Hematopoietic multipotent progenitor cell treated with erythropoietin and hydrocortisone succinate and interleukin-3 and kit ligand, for 4 days (in vitro differentiated cells): ENCODE data around the gene NXPE3.

Experiments
- DNase-seq: peaks from one replicate; pipeline ENCODE4 v3.0.0-alpha.2; 2015

Gene NXPE3

DNA sequence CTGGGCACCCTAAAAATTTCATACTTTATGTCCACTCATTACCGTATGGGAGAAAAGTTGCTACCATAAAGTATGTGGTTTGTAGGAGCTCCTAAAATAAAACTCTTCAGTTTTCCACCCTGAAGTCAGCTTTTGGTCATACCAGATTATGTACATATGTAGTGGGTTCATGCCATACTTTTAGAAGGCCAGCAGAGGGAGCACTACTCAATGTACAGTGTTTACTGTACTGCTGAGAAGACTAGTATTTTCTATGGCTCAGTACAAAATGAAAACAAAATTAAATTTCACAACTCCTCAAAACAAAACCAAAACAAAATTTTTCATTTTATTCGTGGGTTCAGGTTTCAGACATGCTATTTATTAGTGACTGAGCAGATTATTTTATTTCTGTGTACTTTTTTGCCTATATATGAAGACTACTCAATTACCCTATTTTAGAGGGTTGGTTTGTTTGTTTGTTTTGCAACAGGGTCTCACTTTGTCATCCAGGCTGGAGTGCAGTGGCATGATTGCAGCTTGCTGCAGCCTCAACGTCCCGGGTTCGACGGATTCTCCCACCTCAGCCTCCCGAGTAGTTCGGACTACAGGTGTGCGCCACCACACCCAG, 24.3 kb downstream of the NXPE3 start:
- peak; percentile 93 for DNase-seq

DNA sequence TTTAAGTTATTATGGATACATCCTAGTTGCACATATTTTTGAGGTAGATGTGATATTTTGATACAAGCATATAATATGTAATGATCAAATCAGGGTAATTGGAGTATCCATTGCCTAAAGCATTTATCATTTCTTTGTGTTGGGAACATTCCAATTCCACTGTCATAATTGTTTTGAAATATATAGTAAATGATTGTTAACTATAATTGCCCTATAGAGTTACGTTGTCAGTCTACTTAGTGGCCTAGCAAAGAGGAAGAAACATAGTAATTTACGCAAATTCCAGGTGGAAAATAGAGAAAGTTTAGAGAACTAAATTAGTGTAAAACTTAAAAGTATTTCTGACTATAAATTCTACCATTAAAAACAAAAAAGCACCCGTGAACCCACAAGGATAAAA, 24.9 kb downstream of the NXPE3 start:
- DNase-seq: no peak

DNA sequence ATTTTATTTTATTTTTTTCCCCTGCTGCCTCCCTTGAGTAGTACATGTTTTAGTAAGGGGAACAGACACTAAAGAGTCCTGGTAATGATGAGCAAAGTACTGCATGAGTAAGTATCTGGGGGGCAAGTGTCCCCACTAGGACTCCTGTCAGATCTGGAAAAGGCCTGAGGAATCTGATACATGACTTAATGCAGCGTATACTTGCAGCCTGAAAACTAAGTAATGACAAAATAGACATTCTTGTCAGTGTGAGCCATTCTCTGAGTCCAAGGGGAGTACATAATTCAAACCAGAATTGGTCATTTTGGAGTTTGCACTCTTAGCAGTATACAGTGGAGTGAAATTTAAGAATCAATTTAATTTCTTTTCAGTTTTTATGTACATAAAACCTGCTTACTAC, 27.5 kb downstream of the NXPE3 start:
- no peak for DNase-seq

DNA sequence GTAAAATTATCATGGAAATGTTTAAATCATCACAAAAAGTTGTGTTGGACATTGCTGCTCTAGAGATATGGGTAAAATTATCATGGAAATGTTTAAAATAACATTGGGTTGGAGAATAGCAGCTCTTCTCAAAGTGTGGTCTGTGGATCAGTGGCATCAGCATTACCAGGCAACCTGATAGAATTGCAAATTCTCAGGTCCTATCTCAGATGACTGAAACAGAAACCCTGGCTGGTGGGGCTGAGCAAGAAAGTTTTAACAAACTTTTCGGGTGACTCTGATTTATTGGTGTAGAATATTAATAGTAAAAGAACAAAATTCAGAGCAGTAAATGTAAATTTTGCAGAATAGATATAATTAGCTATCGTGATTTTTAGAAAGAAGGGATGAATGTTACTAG, 28.9 kb downstream of the NXPE3 start:
- DNase-seq: no peak

DNA sequence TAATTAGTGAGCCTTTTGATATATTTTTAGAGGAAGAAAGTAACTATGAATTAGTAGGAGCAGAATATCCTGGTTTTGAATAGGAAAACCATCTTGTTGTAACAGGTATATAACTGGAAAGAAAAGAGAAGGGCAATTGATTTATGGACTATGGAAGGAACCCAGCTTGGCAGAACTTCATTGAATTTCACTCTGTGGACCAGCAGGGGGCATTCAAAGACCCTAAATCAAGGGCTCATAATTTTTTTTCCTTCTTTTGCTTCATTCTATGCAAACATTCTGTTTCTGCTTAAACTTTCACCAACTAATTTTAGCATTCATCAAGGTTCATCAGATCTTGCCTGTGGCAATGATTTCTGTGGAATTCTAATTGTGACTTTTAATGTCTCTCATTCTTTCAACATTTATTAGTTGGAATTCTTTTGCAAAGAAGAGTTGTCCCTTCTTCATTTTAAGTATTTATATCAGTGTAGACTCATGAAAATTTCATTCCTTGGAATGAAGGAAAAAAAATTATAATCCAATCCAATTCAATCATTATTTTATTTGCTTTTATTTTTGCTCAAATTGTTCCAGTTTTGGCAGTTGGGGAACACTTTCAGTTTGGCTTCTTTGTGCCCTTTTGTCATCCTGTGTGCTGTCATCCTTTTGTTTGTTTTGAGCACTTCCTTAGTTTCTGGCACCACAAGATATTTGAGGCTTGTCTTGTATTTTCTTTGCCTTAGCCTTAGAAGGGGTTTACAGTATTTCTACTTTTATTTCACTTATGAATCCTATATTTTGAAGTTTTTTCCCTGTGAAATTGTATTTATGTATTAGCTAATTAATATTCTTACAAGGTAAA, 30.4 kb downstream of the NXPE3 start:
- DNase-seq: peak; percentile 81

DNA sequence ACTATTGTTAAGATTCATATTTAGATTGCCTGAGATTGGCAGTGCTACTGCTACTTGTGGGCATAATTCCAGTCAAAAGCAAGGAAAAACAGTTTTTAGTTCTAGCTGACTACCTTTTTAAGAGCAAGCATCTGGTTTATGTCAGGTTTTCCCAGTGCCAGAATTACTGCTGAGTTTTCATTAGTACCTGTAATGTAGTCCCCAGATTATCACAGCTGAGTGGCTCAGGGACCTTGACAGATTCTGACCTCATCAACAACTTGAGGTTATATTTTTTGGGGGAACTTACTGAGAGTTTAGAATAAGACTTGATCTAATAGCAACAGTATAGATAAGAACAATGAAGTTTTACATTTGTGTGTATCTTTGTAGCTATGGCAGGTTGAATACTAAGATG, 31.0 kb downstream of the NXPE3 start:
- no peak for DNase-seq

DNA sequence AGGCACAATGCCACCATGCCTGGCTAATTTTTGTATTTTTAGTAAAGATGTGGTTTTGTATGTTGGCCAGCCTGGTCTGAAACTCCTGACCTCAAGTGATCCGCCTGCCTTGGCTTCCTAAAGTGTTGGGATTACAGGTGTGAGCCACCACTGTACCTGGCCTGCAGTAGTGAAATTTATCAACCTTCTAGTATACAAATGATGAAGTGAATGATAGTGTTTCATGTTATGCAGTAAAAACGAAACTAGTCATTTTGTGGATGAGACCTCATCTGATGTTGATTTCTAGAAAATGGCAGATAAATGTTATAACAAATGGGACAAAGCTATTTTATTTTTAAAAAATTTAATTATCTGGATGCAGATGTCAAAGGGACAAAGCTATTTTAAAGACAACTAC, 32.9 kb downstream of the NXPE3 start:
- no peak for DNase-seq

DNA sequence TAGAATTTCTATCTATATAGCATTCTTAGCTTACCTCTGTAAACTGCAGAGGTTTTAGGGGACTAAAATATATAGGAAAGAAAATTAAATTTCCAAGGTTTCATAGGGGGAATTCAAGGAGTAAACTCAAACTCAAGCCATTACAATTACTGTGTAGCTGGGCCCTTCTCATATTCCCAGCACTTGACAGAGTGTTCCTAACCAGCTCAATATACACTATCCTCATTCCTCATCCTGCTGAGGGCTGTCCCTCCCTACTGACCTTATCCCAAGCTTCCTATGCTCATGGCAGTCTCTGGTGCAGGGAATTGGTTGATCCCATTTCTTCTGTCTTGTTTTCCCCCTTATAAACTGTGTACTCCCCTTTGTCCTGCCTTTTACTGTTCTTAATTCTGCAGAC, 33.9 kb downstream of the NXPE3 start:
- DNase-seq: no peak

DNA sequence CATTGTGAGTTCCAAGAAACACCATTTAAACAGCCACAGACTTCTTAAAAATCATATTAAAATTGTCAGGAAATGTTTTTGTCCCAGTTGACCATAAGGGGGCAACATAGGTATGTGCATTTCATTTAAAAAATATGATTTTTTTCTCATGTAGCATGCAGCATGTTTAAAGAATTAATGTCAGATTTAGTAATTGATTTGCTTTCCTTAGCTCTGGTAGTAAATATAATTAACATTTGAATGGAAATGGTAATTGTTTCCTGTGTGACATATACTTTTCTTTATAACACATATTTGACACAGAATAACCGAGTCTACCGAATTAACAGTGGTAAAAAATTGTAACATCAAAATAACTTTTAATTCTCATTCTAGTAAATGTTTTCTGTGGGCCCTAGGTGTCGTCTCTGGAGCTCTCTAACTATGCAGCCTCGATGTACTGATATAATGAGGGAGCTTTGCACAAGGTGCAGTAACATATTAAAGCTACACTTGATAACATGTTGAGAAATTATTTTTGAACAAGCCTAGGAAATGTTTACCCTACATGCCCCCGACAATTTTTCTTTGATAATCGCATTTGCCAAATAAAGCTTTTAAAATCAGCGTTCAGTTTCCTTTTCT, 34.9 kb downstream of the NXPE3 start:
- peak; percentile 74 for DNase-seq

DNA sequence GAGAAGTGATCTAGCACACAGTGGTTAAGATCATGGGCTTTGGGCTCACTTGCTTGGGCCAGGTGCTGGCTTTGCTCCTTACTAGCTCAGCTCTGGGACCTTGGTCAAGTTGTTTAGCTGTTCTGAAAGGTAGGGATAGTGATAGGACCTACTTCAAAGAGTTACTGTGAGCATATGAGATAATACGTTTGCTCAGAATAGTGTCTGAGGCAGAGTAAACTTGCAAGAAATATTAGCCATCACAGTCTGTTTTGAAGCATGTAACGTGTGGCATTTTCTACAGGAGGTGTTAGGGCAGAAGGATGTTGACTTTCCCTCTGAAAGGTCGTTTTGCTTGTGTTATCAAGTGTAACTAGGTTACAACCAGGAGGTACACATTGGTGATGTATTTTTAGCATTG, 35.8 kb downstream of the NXPE3 start:
- no peak for DNase-seq

DNA sequence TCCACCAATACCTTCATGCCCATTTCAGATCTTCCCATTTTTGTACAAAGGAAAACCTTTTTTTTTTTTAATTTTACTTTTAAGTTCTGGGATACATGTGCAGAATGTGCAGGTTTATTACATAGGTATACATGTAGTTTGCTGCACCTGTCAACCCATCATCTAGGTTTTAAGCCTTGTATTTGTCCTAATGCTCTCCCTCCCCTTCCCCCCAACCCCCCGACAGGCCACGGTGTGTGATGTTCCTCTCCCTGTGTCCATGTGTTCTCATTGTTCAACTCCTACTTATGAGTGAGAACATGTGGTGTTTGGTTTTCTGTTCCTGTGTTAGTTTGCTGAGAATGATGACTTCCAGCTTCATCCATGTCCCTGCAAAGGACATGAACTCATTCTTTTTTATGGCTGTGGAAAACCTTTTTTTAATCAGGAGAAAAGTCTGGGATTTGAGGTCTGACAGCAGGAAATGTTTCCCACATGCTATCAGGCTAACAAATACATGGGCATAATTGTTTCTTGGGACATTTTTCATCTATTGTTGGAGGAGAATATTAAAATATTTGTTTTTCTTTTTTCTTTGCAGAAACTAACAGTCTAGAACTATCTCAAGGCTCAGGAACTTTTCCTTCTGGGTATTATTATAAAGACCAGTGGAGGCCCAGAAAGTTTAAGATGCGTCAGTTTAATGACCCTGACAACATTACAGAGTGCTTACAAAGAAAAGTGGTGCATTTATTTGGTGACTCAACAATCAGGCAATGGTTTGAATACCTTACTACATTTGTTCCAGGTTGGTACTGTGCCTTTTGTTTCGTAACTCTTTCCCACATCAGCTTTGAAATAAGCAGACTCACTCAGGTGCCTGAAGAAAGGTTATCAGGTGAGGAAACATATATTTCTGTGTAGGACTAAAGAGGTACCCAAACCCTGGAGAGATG, 37.5 kb downstream of the NXPE3 start:
- no peak for DNase-seq

DNA sequence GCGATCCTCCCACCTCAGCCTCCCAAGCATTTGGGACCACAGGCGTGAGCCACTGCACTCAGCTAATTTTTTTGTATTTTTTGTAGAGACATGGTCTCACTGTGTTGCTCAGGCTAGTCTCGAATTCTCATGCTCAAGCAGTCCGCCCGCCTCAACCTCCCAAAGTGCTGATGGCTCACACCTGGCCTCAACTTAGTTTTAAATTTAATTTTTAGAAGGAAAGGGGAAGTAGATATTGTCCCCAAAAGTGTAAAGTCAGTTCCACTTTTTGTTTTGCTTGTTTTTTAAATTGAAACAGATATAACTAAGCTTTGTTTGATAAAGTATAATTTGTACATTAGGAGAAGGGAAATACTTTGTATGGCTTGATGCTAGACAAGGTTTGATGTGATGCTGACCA, 39.0 kb downstream of the NXPE3 start:
- no peak for DNase-seq

DNA sequence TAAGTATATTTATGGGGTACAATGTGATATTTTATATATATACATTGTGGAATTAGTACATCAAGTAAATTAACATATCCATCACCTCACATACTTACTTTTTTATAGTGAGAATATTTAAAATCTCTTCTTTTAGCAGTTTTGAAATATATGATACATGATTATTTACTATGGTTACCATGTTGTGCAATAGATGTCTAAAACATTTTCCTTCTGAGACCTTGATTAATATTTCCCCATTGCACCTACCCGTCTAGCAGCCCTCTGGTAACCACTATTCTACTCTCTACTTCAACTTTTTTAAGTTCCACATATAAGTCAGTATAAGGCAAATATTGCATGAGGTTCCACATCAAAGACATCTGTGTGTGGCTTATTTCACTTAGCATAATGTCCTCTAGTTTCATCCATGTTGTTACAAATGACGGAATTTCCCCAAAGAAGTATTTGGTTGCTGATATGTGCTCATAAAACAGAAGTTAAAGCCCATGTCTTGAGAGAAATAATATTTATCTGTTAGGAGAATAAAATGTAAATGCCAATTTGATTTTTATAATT, 40.7 kb downstream of the NXPE3 start:
- peak; percentile 33 for DNase-seq

DNA sequence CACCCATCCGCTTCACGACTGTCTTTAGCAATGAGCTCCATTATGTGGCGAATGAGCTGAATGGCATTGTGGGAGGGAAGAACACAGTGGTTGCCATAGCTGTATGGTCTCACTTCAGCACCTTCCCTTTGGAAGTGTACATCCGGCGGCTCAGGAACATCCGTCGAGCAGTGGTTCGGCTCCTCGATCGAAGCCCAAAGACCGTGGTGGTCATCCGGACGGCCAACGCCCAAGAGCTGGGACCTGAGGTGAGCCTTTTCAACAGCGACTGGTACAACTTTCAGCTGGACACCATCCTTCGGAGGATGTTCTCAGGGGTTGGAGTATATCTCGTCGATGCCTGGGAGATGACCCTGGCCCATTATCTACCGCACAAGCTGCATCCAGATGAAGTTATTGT, 42.5 kb downstream of the NXPE3 start:
- no peak for DNase-seq

DNA sequence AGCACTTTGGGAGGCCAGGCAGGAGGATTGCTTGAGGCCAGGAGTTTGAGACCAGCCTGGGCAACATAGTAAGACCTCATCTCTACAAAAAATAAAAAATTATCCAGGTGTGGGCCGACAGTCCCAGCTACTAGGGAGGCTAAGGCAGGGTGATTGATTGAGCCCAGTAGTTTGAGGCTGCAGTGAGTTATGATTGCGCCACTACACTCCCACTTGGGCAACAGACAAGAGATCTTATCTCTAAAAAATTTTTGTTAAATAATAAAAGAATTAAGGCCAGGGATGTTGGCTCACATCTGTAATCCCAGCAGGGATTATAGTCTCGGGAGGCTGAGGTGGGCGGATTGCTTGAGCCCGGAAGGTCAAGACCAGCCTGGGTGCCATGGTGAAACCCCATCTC, 44.5 kb downstream of the NXPE3 start:
- peak; percentile 45 for DNase-seq

DNA sequence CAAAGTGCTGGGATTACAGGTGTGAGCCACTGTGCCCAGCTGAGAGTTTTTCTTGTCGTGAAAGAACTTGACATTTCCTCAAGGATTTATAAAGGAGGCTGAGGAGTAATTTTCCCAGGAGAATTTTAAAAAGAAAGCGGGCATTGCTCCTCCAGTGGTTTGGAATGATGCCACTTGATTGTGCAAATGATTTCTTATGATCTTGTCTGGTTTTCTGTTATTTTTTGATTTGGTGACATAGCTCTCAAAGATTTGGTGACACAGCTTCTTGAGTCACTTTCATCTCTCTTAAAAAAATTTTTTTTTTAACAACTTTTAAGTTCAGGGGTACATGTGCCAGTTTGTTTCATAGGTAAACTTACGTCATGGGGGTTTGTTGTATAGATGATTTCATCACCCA, 45.7 kb downstream of the NXPE3 start:
- no peak for DNase-seq

DNA sequence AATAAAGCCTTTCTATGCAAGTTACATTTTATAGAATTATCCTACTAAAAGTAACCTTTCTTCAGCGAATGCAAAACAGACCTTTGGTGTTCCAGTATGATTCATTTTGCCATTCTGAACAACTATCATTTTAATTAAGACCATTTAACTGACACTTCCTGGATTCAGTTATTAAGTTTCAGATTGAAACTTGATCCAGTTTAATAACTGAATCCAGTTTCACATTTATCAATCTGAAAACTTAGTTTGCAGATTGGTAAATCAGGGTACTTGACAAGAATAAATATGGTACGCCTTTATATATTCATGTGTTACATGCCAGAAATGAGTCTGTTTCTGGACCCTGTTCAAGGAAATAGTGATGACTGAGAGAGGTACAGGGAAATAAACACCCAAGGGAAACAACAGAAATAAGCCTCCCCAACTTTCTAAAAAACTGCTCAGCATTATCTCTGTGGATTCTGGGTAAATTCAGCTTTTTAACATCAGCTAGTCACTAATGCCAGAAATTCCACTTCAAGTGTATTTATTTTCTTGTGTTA, 47.0 kb downstream of the NXPE3 start:
- no peak for DNase-seq

DNA sequence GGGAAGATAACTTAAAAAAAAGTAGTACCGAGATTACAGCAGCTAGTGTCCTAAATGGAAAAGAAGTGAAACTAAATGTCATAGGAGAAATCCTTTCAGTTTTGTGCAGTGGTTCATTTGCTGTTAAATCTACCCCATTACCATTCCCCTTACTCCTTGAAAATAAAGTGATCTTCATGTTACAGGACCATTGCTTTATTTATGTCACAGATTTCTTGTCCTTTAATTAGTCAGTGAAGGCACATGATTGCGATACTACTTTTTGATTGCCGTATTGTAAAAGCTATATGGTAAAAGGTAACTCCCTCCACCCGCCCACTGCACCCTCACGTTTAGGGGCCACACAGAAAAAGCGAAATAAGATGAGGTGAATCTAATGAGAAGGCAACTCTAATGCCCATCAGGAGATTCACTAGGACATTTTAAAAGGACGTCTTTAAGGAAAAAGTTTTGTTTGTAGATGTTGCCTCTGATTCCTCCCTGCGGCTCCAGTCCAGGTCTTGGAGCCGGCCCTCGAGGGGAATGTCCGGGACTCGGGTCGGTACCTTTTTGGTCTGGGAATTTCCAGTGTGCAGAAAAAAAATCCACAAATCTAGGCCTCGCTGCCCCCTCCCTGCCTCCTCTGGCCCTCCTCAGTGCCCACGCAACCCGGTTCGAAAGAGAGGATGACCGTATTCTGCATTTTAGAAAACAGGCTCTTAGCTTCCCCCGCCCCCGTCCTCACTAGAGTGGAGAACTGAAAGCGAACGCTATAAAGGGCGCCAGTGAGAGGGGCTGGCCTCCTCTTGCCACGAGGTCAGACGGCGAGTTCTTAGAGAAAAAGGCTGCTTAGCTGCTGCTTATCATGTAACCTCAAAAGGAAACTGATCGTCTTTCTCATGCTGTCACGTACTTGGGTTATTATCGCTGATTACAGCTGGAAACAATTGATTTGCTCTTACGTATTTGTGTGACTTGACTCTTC, 48.5 kb downstream of the NXPE3 start:
- peak; percentile 94 for DNase-seq

DNA sequence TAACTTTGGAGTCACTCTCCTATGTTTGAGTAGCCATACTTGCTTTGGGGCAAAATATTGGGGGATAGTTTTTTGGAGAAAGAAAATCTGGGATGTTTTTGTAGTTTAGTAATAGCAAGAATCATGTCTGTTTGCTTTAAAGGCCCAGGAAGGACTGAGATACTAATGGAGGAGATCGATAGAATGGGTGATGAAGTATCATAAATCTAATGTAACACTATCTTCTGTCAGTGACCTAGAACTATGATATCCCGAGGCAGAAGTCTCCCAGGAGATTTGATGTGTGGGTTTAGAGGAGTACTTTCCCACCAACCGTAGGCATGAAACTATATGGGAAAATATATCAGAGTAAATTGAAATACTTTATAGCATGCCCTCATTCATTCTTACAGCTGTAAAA, 49.3 kb downstream of the NXPE3 start:
- no peak for DNase-seq

DNA sequence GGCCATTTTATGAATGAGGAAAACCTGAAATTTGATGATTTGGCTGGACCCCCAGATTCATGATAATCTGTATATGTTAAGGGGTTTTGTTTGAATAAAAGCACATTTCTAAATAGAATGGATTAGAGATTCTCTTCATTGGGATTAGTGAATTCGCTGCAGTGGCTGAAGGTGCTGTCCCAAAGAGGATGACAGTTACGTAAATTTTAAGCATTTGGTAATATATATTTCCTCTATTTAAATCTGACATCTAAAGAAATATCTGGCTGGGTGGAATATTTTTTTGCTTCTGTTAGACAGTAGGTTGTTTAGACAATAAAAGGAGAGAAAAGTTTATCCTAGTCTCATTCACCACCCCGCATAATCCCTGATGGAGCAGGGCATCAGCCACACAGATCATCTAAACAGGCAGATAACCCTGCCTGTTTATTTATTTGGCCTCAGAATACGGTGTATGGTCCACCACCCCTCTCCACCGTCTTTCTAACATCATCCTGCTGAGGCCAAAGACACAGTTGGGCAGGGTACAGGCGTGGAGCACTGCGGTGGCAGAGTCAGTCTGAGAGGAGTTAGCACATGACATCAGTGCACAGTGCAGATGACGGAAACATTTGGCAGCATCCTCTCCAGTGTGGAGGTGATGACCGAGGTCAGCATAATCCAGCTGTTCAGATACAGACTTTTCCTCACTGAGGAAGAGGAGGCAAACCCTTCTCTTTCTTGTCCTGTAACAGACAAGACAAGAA, 49.9 kb downstream of the NXPE3 start:
- no peak for DNase-seq

DNA sequence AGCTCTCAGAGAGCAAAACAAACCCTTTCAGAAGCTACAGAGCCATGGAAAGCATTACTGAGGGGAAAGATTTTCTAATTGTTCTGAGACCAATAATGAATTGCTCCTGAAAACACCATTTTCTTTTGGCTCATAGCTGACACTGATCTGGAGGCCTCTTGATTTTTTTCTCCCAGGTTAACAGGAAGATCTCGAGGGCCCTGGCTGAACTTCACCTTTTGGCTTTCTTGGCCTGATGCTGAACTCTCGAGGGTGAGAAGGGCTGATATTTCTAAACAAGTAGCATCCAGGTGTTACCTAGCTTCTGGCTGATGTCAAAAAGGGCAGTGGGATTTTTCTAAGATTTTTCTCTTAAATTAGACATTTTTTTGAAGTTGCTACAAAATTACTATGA, 50.4 kb downstream of the NXPE3 start:
- no peak for DNase-seq
